Measurements from ENCODE around the gene SLC12A2.

SLC12A2 gene

GRCh38 chr5:128144491-128144890 lies 60.9 kb downstream of the SLC12A2 start:
- DNase-seq (ENCODE audit: insufficient read length, low spot score) (no peak), FAIRE-seq (no peak)
- TF ChIP-seq PAX5 (IDR thresholded peaks at IDR 0.05; ENCODE audit: insufficient read depth, low read length, severe bottlenecking): no peak
- no peak for TF ChIP-seq POLR2A (IDR thresholded peaks at IDR 0.05; ENCODE audit: low read depth, low read length)
- no peak for TF ChIP-seq POU2F2 (IDR thresholded peaks at IDR 0.05; ENCODE audit: low read depth, low read length)
- TF ChIP-seq SPI1 (IDR thresholded peaks at IDR 0.05; ENCODE audit: low read depth, low read length): no peak
- TF ChIP-seq TAF1 (IDR thresholded peaks at IDR 0.05; ENCODE audit: low read depth, low read length): no peak
- TF ChIP-seq POLR2AphosphoS5 (IDR thresholded peaks at IDR 0.05; ENCODE audit: low read depth, low read length): no peak

DNA sequence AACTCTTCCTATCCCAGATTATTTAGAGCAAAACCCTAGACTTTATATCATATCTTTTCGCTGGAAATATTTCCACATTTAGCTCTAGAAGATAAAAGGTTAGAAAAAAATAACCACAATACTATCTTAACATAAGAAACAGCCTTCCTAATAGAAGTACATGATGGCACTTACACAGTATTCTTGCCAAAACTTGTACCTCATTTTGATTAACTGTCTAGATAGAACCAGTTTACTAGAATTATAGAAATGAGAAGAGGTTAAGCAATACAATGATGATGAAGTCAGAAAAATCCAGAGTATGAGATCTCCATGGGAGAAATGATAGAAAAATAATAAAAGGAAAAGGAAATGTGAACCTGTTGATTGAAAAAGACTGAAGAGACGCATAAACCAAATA lies 63.1 kb downstream of the SLC12A2 start:
- no peak for TF ChIP-seq PAX5 (IDR thresholded peaks at IDR 0.05; ENCODE audit: insufficient read depth, low read length, severe bottlenecking)
- TF ChIP-seq SPI1 (IDR thresholded peaks at IDR 0.05; ENCODE audit: low read depth, low read length): no peak
- no peak for TF ChIP-seq POU2F2 (IDR thresholded peaks at IDR 0.05; ENCODE audit: low read depth, low read length)
- no peak for TF ChIP-seq POLR2AphosphoS5 (IDR thresholded peaks at IDR 0.05; ENCODE audit: low read depth, low read length)
- TF ChIP-seq TAF1 (IDR thresholded peaks at IDR 0.05; ENCODE audit: low read depth, low read length): no peak
- no peak for FAIRE-seq
- no peak for DNase-seq (ENCODE audit: insufficient read length, low spot score)

DNA sequence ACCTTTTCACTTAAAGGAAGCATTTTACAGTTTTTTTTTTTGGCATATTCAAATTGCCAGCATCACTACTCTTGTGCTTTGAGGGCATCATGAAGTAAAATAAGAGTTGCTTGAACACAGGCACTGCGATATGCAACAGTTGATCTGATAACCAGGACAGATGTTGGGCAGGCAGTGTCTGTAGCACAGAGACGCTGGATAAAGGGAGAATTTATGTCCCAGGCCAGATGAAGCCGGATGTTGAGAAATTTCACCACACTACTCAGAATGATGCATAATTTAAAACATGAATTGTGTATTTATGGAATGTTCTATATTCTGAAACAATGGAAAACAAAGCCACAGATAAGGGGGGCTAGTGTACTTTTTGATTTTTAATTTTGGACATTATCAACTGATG lies 71.4 kb downstream of the SLC12A2 start:
- no peak for FAIRE-seq
- DNase-seq (ENCODE audit: insufficient read length, low spot score): no peak
- TF ChIP-seq POU2F2 (IDR thresholded peaks at IDR 0.05; ENCODE audit: low read depth, low read length): no peak
- TF ChIP-seq POLR2AphosphoS5 (IDR thresholded peaks at IDR 0.05; ENCODE audit: low read depth, low read length): no peak
- TF ChIP-seq PAX5 (IDR thresholded peaks at IDR 0.05; ENCODE audit: insufficient read depth, low read length, severe bottlenecking): no peak
- no peak for TF ChIP-seq POLR2A (IDR thresholded peaks at IDR 0.05; ENCODE audit: low read depth, low read length)
- TF ChIP-seq SPI1 (IDR thresholded peaks at IDR 0.05; ENCODE audit: low read depth, low read length): no peak
- TF ChIP-seq TAF1 (IDR thresholded peaks at IDR 0.05; ENCODE audit: low read depth, low read length): no peak

- DNase-seq (ENCODE audit: insufficient read length, low spot score): no peak
- FAIRE-seq: no peak
- TF ChIP-seq POLR2A (IDR thresholded peaks at IDR 0.05; ENCODE audit: low read depth, low read length) (no peak), SPI1 (IDR thresholded peaks at IDR 0.05; ENCODE audit: low read depth, low read length) (no peak), PAX5 (IDR thresholded peaks at IDR 0.05; ENCODE audit: insufficient read depth, low read length, severe bottlenecking) (no peak), POU2F2 (IDR thresholded peaks at IDR 0.05; ENCODE audit: low read depth, low read length) (no peak)
Measured at GRCh38 chr5:128155776-128156175, 72.2 kb downstream of the SLC12A2 start.

DNA sequence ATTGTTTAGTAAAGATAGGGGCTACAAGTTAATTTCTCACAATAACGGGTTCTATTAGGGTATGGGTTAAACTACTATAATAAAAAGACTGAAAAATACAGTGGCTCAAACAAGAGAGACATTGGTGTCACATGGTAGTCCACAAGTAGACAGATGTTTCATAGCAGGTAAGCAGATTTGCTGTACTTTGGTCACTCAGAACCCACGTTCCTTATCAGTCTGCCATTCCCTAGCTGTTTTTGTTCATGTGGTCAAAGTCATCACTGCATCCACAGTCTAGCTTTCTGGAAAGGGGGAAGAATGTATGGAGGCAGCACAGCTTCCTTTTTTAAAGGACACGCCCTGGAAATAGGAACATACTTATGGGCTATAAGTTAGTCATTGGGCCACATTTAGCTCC lies 73.0 kb downstream of the SLC12A2 start:
- DNase-seq (ENCODE audit: insufficient read length, low spot score): no peak
- TF ChIP-seq PAX5 (IDR thresholded peaks at IDR 0.05; ENCODE audit: insufficient read depth, low read length, severe bottlenecking) (no peak), TAF1 (IDR thresholded peaks at IDR 0.05; ENCODE audit: low read depth, low read length) (no peak), POLR2AphosphoS5 (IDR thresholded peaks at IDR 0.05; ENCODE audit: low read depth, low read length) (no peak), SPI1 (IDR thresholded peaks at IDR 0.05; ENCODE audit: low read depth, low read length) (no peak), POU2F2 (IDR thresholded peaks at IDR 0.05; ENCODE audit: low read depth, low read length) (no peak), POLR2A (IDR thresholded peaks at IDR 0.05; ENCODE audit: low read depth, low read length) (no peak)
- no peak for FAIRE-seq

- TF ChIP-seq POLR2AphosphoS5 (IDR thresholded peaks at IDR 0.05; ENCODE audit: low read depth, low read length): no peak
- no peak for TF ChIP-seq TAF1 (IDR thresholded peaks at IDR 0.05; ENCODE audit: low read depth, low read length)
- no peak for TF ChIP-seq PAX5 (IDR thresholded peaks at IDR 0.05; ENCODE audit: insufficient read depth, low read length, severe bottlenecking)
- no peak for TF ChIP-seq POU2F2 (IDR thresholded peaks at IDR 0.05; ENCODE audit: low read depth, low read length)
- TF ChIP-seq SPI1 (IDR thresholded peaks at IDR 0.05; ENCODE audit: low read depth, low read length): no peak
- TF ChIP-seq POLR2A (IDR thresholded peaks at IDR 0.05; ENCODE audit: low read depth, low read length): no peak
- no peak for DNase-seq (ENCODE audit: insufficient read length, low spot score)
- peak; percentile 9 for FAIRE-seq
Measured at GRCh38 chr5:128158342-128158741, 74.8 kb downstream of the SLC12A2 start.

DNA sequence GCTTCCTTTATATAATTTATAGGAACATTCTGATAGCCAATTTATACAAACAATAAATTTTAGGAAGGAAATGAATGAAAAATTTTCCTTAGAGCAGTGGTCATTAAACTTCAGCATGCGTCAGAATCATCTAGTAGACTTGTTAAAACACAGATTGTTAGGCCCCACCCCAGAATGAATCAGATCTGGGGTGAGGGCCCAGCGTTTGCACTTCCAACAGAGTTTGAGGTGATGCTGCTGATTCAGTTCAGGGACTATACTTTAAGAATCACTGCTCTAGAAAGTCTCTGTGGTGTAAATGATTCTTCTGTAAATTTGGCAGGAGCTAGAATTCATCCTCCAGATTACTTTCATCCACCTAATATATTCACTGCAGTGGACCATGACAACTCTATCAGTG lies 80.4 kb downstream of the SLC12A2 start:
- no peak for TF ChIP-seq POU2F2 (IDR thresholded peaks at IDR 0.05; ENCODE audit: low read depth, low read length)
- no peak for TF ChIP-seq SPI1 (IDR thresholded peaks at IDR 0.05; ENCODE audit: low read depth, low read length)
- no peak for TF ChIP-seq PAX5 (IDR thresholded peaks at IDR 0.05; ENCODE audit: insufficient read depth, low read length, severe bottlenecking)
- TF ChIP-seq POLR2AphosphoS5 (IDR thresholded peaks at IDR 0.05; ENCODE audit: low read depth, low read length): no peak
- TF ChIP-seq POLR2A (IDR thresholded peaks at IDR 0.05; ENCODE audit: low read depth, low read length): no peak
- no peak for TF ChIP-seq TAF1 (IDR thresholded peaks at IDR 0.05; ENCODE audit: low read depth, low read length)
- FAIRE-seq (no peak), DNase-seq (ENCODE audit: insufficient read length, low spot score) (no peak)

DNA sequence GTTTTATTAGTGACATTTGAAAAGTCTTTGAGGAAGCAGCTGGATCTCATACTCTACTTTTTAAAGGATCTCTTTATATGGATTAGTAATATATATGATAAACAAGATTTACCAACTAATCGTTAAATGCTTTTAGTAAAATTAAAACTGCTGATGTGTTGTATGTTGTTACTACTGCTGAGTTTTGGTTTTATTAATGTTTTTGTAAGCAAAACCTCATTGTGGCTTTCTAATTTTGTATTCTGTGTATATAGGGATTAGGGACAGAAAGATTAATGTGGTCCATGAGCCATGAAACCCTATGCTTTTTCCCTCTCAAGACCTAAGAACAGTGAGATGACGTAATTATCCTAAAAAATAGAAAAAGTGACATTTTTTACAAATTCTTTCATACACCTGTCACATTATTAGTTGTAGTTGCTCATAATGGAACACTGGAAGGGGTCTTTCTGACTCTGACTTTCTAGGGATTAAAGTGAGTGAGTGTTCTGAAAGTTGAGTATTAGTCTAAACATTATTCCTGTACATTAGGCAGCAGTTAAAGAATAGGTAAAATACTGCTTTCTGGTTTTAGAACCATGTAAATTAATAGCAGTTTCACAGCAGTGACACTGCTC lies 85.9 kb downstream of the SLC12A2 start:
- no peak for TF ChIP-seq SPI1 (IDR thresholded peaks at IDR 0.05; ENCODE audit: low read depth, low read length)
- no peak for TF ChIP-seq POLR2AphosphoS5 (IDR thresholded peaks at IDR 0.05; ENCODE audit: low read depth, low read length)
- no peak for TF ChIP-seq TAF1 (IDR thresholded peaks at IDR 0.05; ENCODE audit: low read depth, low read length)
- TF ChIP-seq POU2F2 (IDR thresholded peaks at IDR 0.05; ENCODE audit: low read depth, low read length): no peak
- no peak for TF ChIP-seq POLR2A (IDR thresholded peaks at IDR 0.05; ENCODE audit: low read depth, low read length)
- TF ChIP-seq PAX5 (IDR thresholded peaks at IDR 0.05; ENCODE audit: insufficient read depth, low read length, severe bottlenecking): no peak
- FAIRE-seq (no peak), DNase-seq (ENCODE audit: insufficient read length, low spot score) (no peak)

DNA sequence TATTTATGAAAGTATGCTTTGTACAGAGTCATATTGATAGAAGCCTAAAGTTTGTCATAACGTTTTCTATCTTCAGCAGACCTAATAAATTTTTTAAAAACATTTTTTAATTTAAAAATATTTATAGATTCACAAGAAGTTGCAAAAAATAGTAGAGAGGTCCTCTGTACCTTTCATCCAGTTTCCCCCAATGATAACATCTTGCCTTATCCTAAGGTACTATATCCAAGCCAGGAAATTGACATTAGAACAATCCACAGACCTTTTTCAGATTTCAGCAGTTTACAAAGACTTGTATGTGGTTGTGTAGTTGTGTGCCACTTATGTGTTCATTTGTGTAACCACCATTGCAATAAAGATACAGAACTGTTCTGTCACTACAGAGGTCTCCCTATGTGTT lies 88.5 kb downstream of the SLC12A2 start:
- FAIRE-seq (no peak), DNase-seq (ENCODE audit: insufficient read length, low spot score) (no peak)
- no peak for TF ChIP-seq SPI1 (IDR thresholded peaks at IDR 0.05; ENCODE audit: low read depth, low read length)
- no peak for TF ChIP-seq POU2F2 (IDR thresholded peaks at IDR 0.05; ENCODE audit: low read depth, low read length)
- no peak for TF ChIP-seq POLR2AphosphoS5 (IDR thresholded peaks at IDR 0.05; ENCODE audit: low read depth, low read length)
- TF ChIP-seq POLR2A (IDR thresholded peaks at IDR 0.05; ENCODE audit: low read depth, low read length): no peak
- TF ChIP-seq PAX5 (IDR thresholded peaks at IDR 0.05; ENCODE audit: insufficient read depth, low read length, severe bottlenecking): no peak
- TF ChIP-seq TAF1 (IDR thresholded peaks at IDR 0.05; ENCODE audit: low read depth, low read length): no peak

- FAIRE-seq: no peak
- no peak for DNase-seq (ENCODE audit: insufficient read length, low spot score)
- no peak for TF ChIP-seq POLR2AphosphoS5 (IDR thresholded peaks at IDR 0.05; ENCODE audit: low read depth, low read length)
- no peak for TF ChIP-seq POU2F2 (IDR thresholded peaks at IDR 0.05; ENCODE audit: low read depth, low read length)
- no peak for TF ChIP-seq POLR2A (IDR thresholded peaks at IDR 0.05; ENCODE audit: low read depth, low read length)
- TF ChIP-seq SPI1 (IDR thresholded peaks at IDR 0.05; ENCODE audit: low read depth, low read length): no peak
- TF ChIP-seq TAF1 (IDR thresholded peaks at IDR 0.05; ENCODE audit: low read depth, low read length): no peak
- no peak for TF ChIP-seq PAX5 (IDR thresholded peaks at IDR 0.05; ENCODE audit: insufficient read depth, low read length, severe bottlenecking)
Measured at GRCh38 chr5:128174951-128175350, 91.4 kb downstream of the SLC12A2 start.

Data from GM12891 (cell line).